Right atrium auricular region (tissue), 2 donors: ENCODE data around the gene MORN1. TPM values are rescaled to one million over a fixed set of nuclear protein-coding genes. Genes with fewer than 3 reads are reported as not detected.

Source experiments
- DNase-seq: peaks from one replicate; pipeline ENCODE4 v3.0.0-alpha.2; 2019; ENCODE audit warnings: low spot score
- H3K27ac ChIP-seq, 2 donors: fragments of 200-600 bp; sonication (generic); 1 replicate in 1 of 2; 2 replicates in 1 of 2; pipeline ENCODE4 v1.5.1; 2016 to 2019
- H3K27me3 ChIP-seq, 2 donors: fragments of 200-600 bp; sonication (generic); one replicate each; pipeline versions ENCODE4 v1.5.1 to v1.6.0; 2017 to 2019
- H3K36me3 ChIP-seq: fragments of 200-600 bp; sonication (generic); one replicate; pipeline ENCODE4 v1.5.1; 2016
- H3K4me1 ChIP-seq, 2 donors: fragments of 200-600 bp; sonication (generic); one replicate each; pipeline versions ENCODE4 v1.5.1 to v1.6.0; 2017 to 2019
- H3K4me3 ChIP-seq, 2 donors: fragments of 200-600 bp; sonication (generic); 1 replicate in 1 of 2; 2 replicates in 1 of 2; pipeline ENCODE4 v1.5.1; 2017 to 2019; ENCODE audit warnings: mild to moderate bottlenecking in 1 of 2, moderate library complexity in 1 of 2
- H3K9me3 ChIP-seq, 2 donors: fragments of 200-600 bp; sonication (generic); one replicate each; pipeline ENCODE4 v1.5.1; 2019
- total RNA-seq, 2 donors: library from RNA; depleted of rRNA; stranded (reverse); fragments of >200 nt; gene quantifications; one replicate each; pipeline ENCODE4 v1.1.0, GENCODE V29; 2016
- TF ChIP-seq, protein P1 (sequence below), 2 donors: fragments of 200-600 bp; sonication (generic); IDR thresholded peaks; one replicate each; pipeline ENCODE4 v1.5.1; 2019; ENCODE audit warnings: antibody characterized with exemption in 2 of 2

Gene MORN1
- total RNA-seq, 2 donors from 2014 or later: 2.2 to 3.8 TPM

DNA sequence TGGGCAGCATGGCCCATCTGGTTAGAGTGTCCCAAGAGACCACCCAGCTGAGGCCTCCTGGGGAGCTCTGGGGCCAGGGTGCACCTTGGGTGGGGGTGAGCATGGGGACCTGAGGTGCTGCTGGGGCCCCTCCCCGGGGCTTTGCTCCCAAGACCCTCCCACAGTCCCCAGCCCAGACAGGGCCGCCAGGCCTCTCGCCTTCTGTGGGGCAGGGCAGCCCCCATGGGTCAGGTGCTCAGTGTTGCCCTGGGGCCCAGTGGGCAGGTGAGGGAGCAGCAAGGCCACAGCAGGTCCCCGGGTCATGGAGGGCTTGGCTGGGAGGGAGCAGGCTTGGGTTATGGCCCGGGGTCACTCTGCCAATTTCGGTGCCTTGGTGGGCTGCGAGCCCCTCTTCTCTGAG lies 45.5 kb upstream of the MORN1 start:
- DNase-seq: no peak
- Histone ChIP-seq H3K27ac (no peak overlapping the region), H3K4me3 (no peak overlapping the region), H3K9me3 (no peaks in the 10 kb centered on the region), H3K36me3 (no peaks in the 10 kb centered on the region), H3K27me3 (no peaks in the 10 kb centered on the region), H3K4me1 (no peaks in the 10 kb centered on the region)
- TF ChIP-seq, protein P1, sequence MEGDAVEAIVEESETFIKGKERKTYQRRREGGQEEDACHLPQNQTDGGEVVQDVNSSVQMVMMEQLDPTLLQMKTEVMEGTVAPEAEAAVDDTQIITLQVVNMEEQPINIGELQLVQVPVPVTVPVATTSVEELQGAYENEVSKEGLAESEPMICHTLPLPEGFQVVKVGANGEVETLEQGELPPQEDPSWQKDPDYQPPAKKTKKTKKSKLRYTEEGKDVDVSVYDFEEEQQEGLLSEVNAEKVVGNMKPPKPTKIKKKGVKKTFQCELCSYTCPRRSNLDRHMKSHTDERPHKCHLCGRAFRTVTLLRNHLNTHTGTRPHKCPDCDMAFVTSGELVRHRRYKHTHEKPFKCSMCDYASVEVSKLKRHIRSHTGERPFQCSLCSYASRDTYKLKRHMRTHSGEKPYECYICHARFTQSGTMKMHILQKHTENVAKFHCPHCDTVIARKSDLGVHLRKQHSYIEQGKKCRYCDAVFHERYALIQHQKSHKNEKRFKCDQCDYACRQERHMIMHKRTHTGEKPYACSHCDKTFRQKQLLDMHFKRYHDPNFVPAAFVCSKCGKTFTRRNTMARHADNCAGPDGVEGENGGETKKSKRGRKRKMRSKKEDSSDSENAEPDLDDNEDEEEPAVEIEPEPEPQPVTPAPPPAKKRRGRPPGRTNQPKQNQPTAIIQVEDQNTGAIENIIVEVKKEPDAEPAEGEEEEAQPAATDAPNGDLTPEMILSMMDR (IDR thresholded peaks at IDR 0.05): no peak

GRCh38 chr1:2435746-2436355 lies 44.5 kb upstream of the MORN1 start:
- Histone ChIP-seq H3K27me3 (no peaks in the 10 kb centered on the region), H3K27ac (no peak overlapping the region)
- TF ChIP-seq, protein P1 (IDR thresholded peaks at IDR 0.05): no peak

GRCh38 chr1:2435091-2435490 lies 43.7 kb upstream of the MORN1 start:
- no peak overlapping the region for H3K4me3 ChIP-seq
- no peaks in the 10 kb centered on the region for H3K27me3 ChIP-seq
- no peaks in the 10 kb centered on the region for H3K4me1 ChIP-seq

More at GRCh38 chr1:2435746-2436355, 44.5 kb upstream of the MORN1 start:
- H3K36me3 ChIP-seq: no peaks in the 10 kb centered on the region
- no peak overlapping the region for H3K4me3 ChIP-seq
- H3K4me1 ChIP-seq: no peaks in the 10 kb centered on the region
- DNase-seq: no peak
- no peaks in the 10 kb centered on the region for H3K9me3 ChIP-seq

DNA sequence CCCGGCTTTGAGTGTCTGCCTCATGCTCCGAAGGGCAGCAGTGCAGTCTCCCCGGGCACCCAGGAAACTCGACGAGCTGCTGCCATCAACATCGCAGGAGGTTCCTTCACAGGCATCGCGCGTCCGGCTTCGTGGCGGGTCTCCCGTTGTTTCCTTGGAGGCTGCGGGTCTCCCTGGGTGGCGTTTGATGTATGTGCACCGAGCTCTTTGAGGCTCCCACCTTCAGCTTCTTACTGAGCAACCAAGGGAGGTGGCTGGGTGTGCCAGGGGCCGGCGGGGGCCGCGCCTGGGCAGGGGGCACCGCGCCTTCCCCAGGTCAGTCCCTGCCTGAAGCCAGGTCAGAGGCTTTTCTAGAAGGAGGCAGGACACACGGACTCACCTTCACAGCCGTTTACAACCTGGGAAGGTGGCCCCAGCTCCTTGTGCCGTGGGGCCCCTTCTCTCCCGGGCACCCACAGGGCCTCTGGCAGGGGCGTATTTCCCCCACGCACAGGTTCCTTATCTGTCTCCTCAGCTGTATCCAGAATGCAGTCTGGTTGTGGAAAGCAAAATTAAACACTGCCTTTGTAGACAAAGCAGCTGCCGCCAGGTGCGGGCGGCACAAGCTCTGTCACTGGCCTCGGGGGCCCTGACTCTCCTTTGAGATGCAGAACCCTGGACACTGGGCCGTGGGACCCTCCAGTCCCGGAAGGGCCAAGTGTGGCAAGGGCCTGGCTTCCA lies 42.7 kb upstream of the MORN1 start:
- Histone ChIP-seq H3K9me3 (no peaks in the 10 kb centered on the region), H3K4me3 (no peak overlapping the region), H3K27ac (no peak overlapping the region), H3K4me1 (no peaks in the 10 kb centered on the region), H3K36me3 (no peaks in the 10 kb centered on the region), H3K27me3 (no peaks in the 10 kb centered on the region)
- TF ChIP-seq, protein P1 (IDR thresholded peaks at IDR 0.05): no peak
- no peak for DNase-seq

More at GRCh38 chr1:2435091-2435490, 43.7 kb upstream of the MORN1 start:
- H3K27ac ChIP-seq: no peak overlapping the region
- no peaks in the 10 kb centered on the region for H3K36me3 ChIP-seq
- TF ChIP-seq, protein P1 (IDR thresholded peaks at IDR 0.05): no peak
- no peak for DNase-seq
- no peaks in the 10 kb centered on the region for H3K9me3 ChIP-seq

DNA sequence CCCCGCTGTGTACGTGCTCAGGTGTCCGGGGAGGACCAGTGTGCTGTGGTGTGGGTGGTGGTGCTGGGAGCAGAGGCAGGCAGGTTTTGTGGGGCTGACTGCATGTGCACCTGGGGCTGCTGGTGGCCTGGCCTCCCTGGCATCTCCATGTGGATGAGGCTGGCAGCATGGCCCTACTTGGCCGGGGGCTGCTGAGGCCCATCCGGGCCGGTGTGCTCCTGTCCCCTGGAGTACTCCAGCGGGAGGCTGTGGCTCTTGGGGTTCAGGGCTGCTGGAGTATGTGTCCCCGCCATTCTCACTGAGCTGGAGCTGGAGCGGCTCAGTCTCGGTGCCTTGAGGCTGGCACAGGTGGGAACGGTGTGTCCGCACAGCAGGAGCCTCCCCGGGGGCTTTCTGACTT lies 41.8 kb upstream of the MORN1 start:
- Histone ChIP-seq H3K9me3 (no peaks in the 10 kb centered on the region), H3K36me3 (no peaks in the 10 kb centered on the region), H3K4me3 (no peak overlapping the region), H3K4me1 (no peaks in the 10 kb centered on the region), H3K27ac (no peak overlapping the region), H3K27me3 (no peaks in the 10 kb centered on the region)
- no peak for DNase-seq
- TF ChIP-seq, protein P1 (IDR thresholded peaks at IDR 0.05): no peak
